Measurements from ENCODE around the gene NTSR2.

- TF ChIP-seq CTCF (conservative IDR thresholded peaks at IDR 0.05) (no peak), ZFX (IDR thresholded peaks at IDR 0.05) (no peak)
These were observed 40.2 kb upstream of the NTSR2 start for GRCh38 chr2:11710210-11710609.

All from C4-2B (cell line).